ENCODE measurements around the gene PDE4D.

GRCh38 chr5:59830536-59831200, 62.9 kb downstream of the PDE4D start:
- TF ChIP-seq CTCF (IDR thresholded peaks at IDR 0.05) = no peak
- TF ChIP-seq ZFX (IDR thresholded peaks at IDR 0.05; ENCODE audit: borderline replicate concordance) = no peak

All from 22Rv1 (cell line).